ENCODE measurements around the gene AATK.

AATK gene

GRCh38 chr17:81180836-81181810 lies 15.1 kb upstream of the AATK start:
- DNase-seq (ENCODE audit: low read depth) = no peak

GRCh38 chr17:81179861-81180260 lies 13.8 kb upstream of the AATK start:
- DNase-seq (ENCODE audit: low read depth) = no peak

- DNase-seq (ENCODE audit: low read depth) = no peak
Measured at GRCh38 chr17:81179220-81179619, 13.2 kb upstream of the AATK start.

- no peak for DNase-seq (ENCODE audit: low read depth)
Measured at GRCh38 chr17:81178136-81179091, 12.4 kb upstream of the AATK start.

- DNase-seq (ENCODE audit: low read depth) = no peak
Measured at GRCh38 chr17:81176666-81177065, 10.6 kb upstream of the AATK start.

GRCh38 chr17:81173762-81174155 lies 7.7 kb upstream of the AATK start:
- no peak for DNase-seq (ENCODE audit: low read depth)

GRCh38 chr17:81173052-81173761 lies 7.2 kb upstream of the AATK start:
- DNase-seq (ENCODE audit: low read depth) = no peak

GRCh38 chr17:81171941-81172340 lies 5.9 kb upstream of the AATK start:
- no peak for DNase-seq (ENCODE audit: low read depth)

GRCh38 chr17:81170727-81171494 lies 4.9 kb upstream of the AATK start:
- no peak for DNase-seq (ENCODE audit: low read depth)

- DNase-seq (ENCODE audit: low read depth) = no peak
Measured at GRCh38 chr17:81169870-81170309, 3.9 kb upstream of the AATK start.

- no peak for DNase-seq (ENCODE audit: low read depth)
Measured at GRCh38 chr17:81167638-81168037, 1.6 kb upstream of the AATK start.

- no peak for DNase-seq (ENCODE audit: low read depth)
Measured at GRCh38 chr17:81167194-81167524, 1.1 kb upstream of the AATK start.

GRCh38 chr17:81165246-81166032 lies 582 bp downstream of the AATK start, which contains the start of gene PVALEF:
Gene PVALEF, plus strand, starts transcription at chr17:81165507. Its CDS starts 15,720 bp downstream, at chr17:81181227.
- no peak for DNase-seq (ENCODE audit: low read depth)

GRCh38 chr17:81164371-81165245 lies 1.4 kb downstream of the AATK start:
- no peak for DNase-seq (ENCODE audit: low read depth)

- DNase-seq (ENCODE audit: low read depth) = no peak
Measured at GRCh38 chr17:81163703-81164370, 2.2 kb downstream of the AATK start.

- DNase-seq (ENCODE audit: low read depth) = no peak
Measured at GRCh38 chr17:81163051-81163695, 2.8 kb downstream of the AATK start.

- no peak for DNase-seq (ENCODE audit: low read depth)
Measured at GRCh38 chr17:81162491-81162890, 3.5 kb downstream of the AATK start.

GRCh38 chr17:81161972-81162371 lies 4.0 kb downstream of the AATK start:
- DNase-seq (ENCODE audit: low read depth) = no peak
